Measurements from ENCODE around the gene CENPE.
"Not testable (repeated sequence)": the region's sequence is repeated elsewhere in the genome, so short reads cannot be mapped to it uniquely, and the experiment has no call there.

The CENPE gene

GRCh38 chr4:103198111-103198765, at the start of gene CENPE:
TSS of gene CENPE (minus strand) at chr4:103198343. CDS start at chr4:103198319, 24 bp downstream.
- DNase-seq, result peak; percentile 86

- DNase-seq, result no peak
These were observed 46.1 kb upstream of the CENPE start for GRCh38 chr4:103244251-103244650.

GRCh38 chr4:103230938-103231337, 32.8 kb upstream of the CENPE start:
- not testable (repeated sequence) for DNase-seq

GRCh38 chr4:103223556-103223955, 25.4 kb upstream of the CENPE start:
- not testable (repeated sequence) for DNase-seq

- no peak for DNase-seq
These were observed 9.5 kb upstream of the CENPE start for GRCh38 chr4:103207673-103208072.

GRCh38 chr4:103204111-103204510, 6.0 kb upstream of the CENPE start:
- DNase-seq, result no peak

- DNase-seq, result no peak
These were observed 3.6 kb upstream of the CENPE start for GRCh38 chr4:103201724-103202123.

- no peak for DNase-seq
These were observed 3.1 kb upstream of the CENPE start for GRCh38 chr4:103201253-103201652.

GRCh38 chr4:103199009-103199408, 866 bp upstream of the CENPE start:
- DNase-seq, result no peak

- DNase-seq, result no peak
These were observed 405 bp downstream of the CENPE start for GRCh38 chr4:103197765-103198110.

- no peak for DNase-seq
These were observed 4.7 kb downstream of the CENPE start for GRCh38 chr4:103193457-103193856.

- DNase-seq, result no peak
These were observed 27.1 kb downstream of the CENPE start for GRCh38 chr4:103171006-103171405.

- DNase-seq, result not testable (repeated sequence)
These were observed 28.4 kb downstream of the CENPE start for GRCh38 chr4:103169750-103170149.

GRCh38 chr4:103168993-103169392, 29.1 kb downstream of the CENPE start:
- no peak for DNase-seq

GRCh38 chr4:103162176-103162575, 36.0 kb downstream of the CENPE start:
- no peak for DNase-seq

- DNase-seq, result no peak
These were observed 39.4 kb downstream of the CENPE start for GRCh38 chr4:103158760-103159159.

GRCh38 chr4:103156106-103156505, 42.0 kb downstream of the CENPE start:
- DNase-seq, result no peak

- no peak for DNase-seq
These were observed 45.8 kb downstream of the CENPE start for GRCh38 chr4:103152381-103152780.

- DNase-seq, result no peak
These were observed 47.5 kb downstream of the CENPE start for GRCh38 chr4:103150677-103151076.

GRCh38 chr4:103144926-103145325, 53.2 kb downstream of the CENPE start:
- no peak for DNase-seq

- DNase-seq, result no peak
These were observed 60.7 kb downstream of the CENPE start for GRCh38 chr4:103137446-103137827.

- DNase-seq, result no peak
These were observed 61.3 kb downstream of the CENPE start for GRCh38 chr4:103136671-103137445.

- DNase-seq, result no peak
These were observed 69.0 kb downstream of the CENPE start for GRCh38 chr4:103129174-103129573.

GRCh38 chr4:103126126-103126525, 72.0 kb downstream of the CENPE start:
- no peak for DNase-seq

- DNase-seq, result no peak
These were observed 75.0 kb downstream of the CENPE start for GRCh38 chr4:103123114-103123513.

All from CD4-positive, alpha-beta T cell treated with Interleukin-17A for 4 hours (primary cell).